Tibial nerve (tissue), 4 donors: ENCODE results near the gene YRDC.

ENCODE experiments used
- CTCF ChIP-seq, 5 experiments: fragments of 200-600 bp in 3 of 5; fragments of 450-650 bp in 2 of 5; sonication (generic) in 3 of 5; IDR thresholded peaks; one replicate each; pipeline ENCODE4 v1.5.1; 2016 to 2019; ENCODE audit warnings: antibody characterized with exemption in 5 of 5, mild to moderate bottlenecking in 3 of 5, moderate library complexity in 2 of 5
- EP300 ChIP-seq, 2 donors: sonication (generic); formaldehyde crosslinking; IDR thresholded peaks; one replicate each; pipeline ENCODE4 v1.6.1; 2017; ENCODE audit warnings: antibody characterized with exemption in 2 of 2, mild to moderate bottlenecking in 1 of 2
- POLR2A ChIP-seq, 2 donors: fragments of 450-650 bp; IDR thresholded peaks; one replicate each; pipeline ENCODE4 v1.6.1; 2017; ENCODE audit warnings: antibody characterized with exemption in 2 of 2, mild to moderate bottlenecking in 2 of 2, moderate library complexity in 2 of 2

GRCh38 chr1:37794372-37795339 is 13.4 kb downstream of the YRDC start:
- no peak for TF ChIP-seq CTCF (IDR thresholded peaks at IDR 0.05)
- TF ChIP-seq POLR2A (IDR thresholded peaks at IDR 0.05): no peak
- TF ChIP-seq EP300 (IDR thresholded peaks at IDR 0.05): no peak
